IMR-90 (cell line): ENCODE data around the gene RFPL2. TPM values are rescaled to one million over a fixed set of nuclear protein-coding genes. Genes with fewer than 3 reads are reported as not detected.

Source experiments
- ATAC-seq: fragments of 200-7000 bp; cut with Tn5 transposase; 2 replicates; pipeline ENCODE4 v1.9.1; 2020; ENCODE audit warnings: low read depth, mild to moderate bottlenecking, moderate library complexity
- BruUV-seq: library from RNA; stranded (reverse); fragments of 400-500 nt; replicated peaks from 2 replicates; lab custom pipeline; 2021; lab: Mats Ljungman, UMichigan
- CTCF ChIA-PET: fragments of 300-600 bp; formaldehyde crosslinking; extraction: SDS; loops from one replicate; lab custom pipeline; 2021; ENCODE audit warnings: antibody characterized with exemption; lab: Yijun Ruan, JAX
- POLR2A ChIA-PET: fragments of 300-600 bp; sonication (Branson Sonifier 250); formaldehyde crosslinking; loops from one replicate; lab custom pipeline; 2022; ENCODE audit warnings: antibody characterized with exemption; ENCODE audit not compliant: unreplicated experiment; lab: Charles Lee
- DNase-seq: peaks from one replicate; pipeline ENCODE4 v3.0.0; 2013
- H2AFZ ChIP-seq: replicated peaks from 2 replicates; pipeline ENCODE3; 2013; ENCODE audit warnings: low read length, mild to moderate bottlenecking; ENCODE audit not compliant: poor library complexity
- H2AK5ac ChIP-seq: 2 replicates; pipeline ENCODE4 v1.6.1; 2013; ENCODE audit warnings: low read depth, low read length, inconsistent platforms
- H2AK9ac ChIP-seq: replicated peaks from 2 replicates; pipeline ENCODE3; 2013; ENCODE audit warnings: mild to moderate bottlenecking, low read depth, low read length, moderate library complexity; ENCODE audit not compliant: poor library complexity
- H2BK120ac ChIP-seq: 2 replicates; pipeline ENCODE4 v1.6.1; 2013; ENCODE audit warnings: low read depth, low read length, inconsistent platforms
- H2BK15ac ChIP-seq: 3 replicates; pipeline ENCODE4 v1.6.1; 2013; ENCODE audit warnings: low read depth, low read length, inconsistent platforms
- H2BK20ac ChIP-seq: 2 replicates; pipeline ENCODE4 v1.6.1; 2013; ENCODE audit warnings: low read depth, mild to moderate bottlenecking, inconsistent platforms, low read length, moderate library complexity
- H2BK5ac ChIP-seq: 2 replicates; pipeline ENCODE4 v1.6.1; 2013; ENCODE audit warnings: mild to moderate bottlenecking, low read depth, low read length, inconsistent platforms; ENCODE audit not compliant: poor library complexity, severe bottlenecking
- H3K14ac ChIP-seq: replicated peaks from 2 replicates; pipeline ENCODE4 v1.6.1; 2013; ENCODE audit warnings: low read depth, low read length, inconsistent platforms
- H3K18ac ChIP-seq: 2 replicates; pipeline ENCODE4 v1.6.1; 2013; ENCODE audit warnings: low read depth, low read length, control low read depth
- H3K23ac ChIP-seq: 2 replicates; pipeline ENCODE4 v1.6.1; 2013; ENCODE audit warnings: low read depth, low read length, inconsistent platforms
- H3K27ac ChIP-seq: 2 replicates; pipeline ENCODE4 v1.5.1; 2013; ENCODE audit warnings: mild to moderate bottlenecking, control low read depth, low read length; ENCODE audit not compliant: insufficient read depth
- H3K27me3 ChIP-seq: 2 replicates; pipeline ENCODE4 v1.6.1; 2013; ENCODE audit warnings: low read length; ENCODE audit not compliant: control insufficient read depth, insufficient read depth
- H3K36me3 ChIP-seq: 2 replicates; pipeline ENCODE4 v1.6.1; 2013; ENCODE audit warnings: low read length, mixed read lengths; ENCODE audit not compliant: control insufficient read depth, insufficient read depth
- H3K4ac ChIP-seq: 2 replicates; pipeline ENCODE4 v1.6.1; 2013; ENCODE audit warnings: low read depth, low read length, inconsistent platforms
- H3K4me1 ChIP-seq: 2 replicates; pipeline ENCODE4 v1.6.1; 2013; ENCODE audit warnings: low read length, mixed read lengths; ENCODE audit not compliant: control insufficient read depth, insufficient read depth
- H3K4me2 ChIP-seq: 2 replicates; pipeline ENCODE4 v1.6.1; 2013; ENCODE audit warnings: low read depth, mild to moderate bottlenecking, control low read depth, low read length, moderate library complexity
- H3K4me3 ChIP-seq: 2 replicates; pipeline ENCODE4 v1.5.1; 2013; ENCODE audit warnings: low read depth, mild to moderate bottlenecking, control low read depth, low read length, moderate library complexity; ENCODE audit not compliant: insufficient read depth
- H3K56ac ChIP-seq: 2 replicates; pipeline ENCODE4 v1.6.1; 2013; ENCODE audit warnings: low read length, inconsistent platforms; ENCODE audit not compliant: insufficient read depth; ENCODE audit errors: extremely low read depth
- H3K79me1 ChIP-seq, 2 experiments: 2 replicates each; pipeline ENCODE4 v1.6.1; 2013; ENCODE audit warnings: low read length in 2 of 2, inconsistent platforms in 1 of 2, low read depth in 1 of 2
- H3K9ac ChIP-seq: 2 replicates; pipeline ENCODE4 v1.6.1; 2013; ENCODE audit warnings: low read depth, low read length, control low read depth
- H3K9me1 ChIP-seq: 2 replicates; pipeline ENCODE4 v1.6.1; 2013; ENCODE audit warnings: low read length, inconsistent platforms; ENCODE audit not compliant: insufficient read depth
- H3K9me3 ChIP-seq: 2 replicates; pipeline ENCODE4 v1.6.1; 2013; ENCODE audit warnings: low read length; ENCODE audit not compliant: control insufficient read depth, insufficient read depth
- H4K20me1 ChIP-seq: 2 replicates; pipeline ENCODE4 v1.6.1; 2013; ENCODE audit warnings: low read length, inconsistent platforms; ENCODE audit not compliant: insufficient read depth
- H4K5ac ChIP-seq: 2 replicates; pipeline ENCODE4 v1.6.1; 2013; ENCODE audit warnings: mild to moderate bottlenecking, low read depth, low read length, control low read depth
- H4K8ac ChIP-seq, 2 experiments: 2 replicates each; pipeline ENCODE4 v1.6.1; 2013; ENCODE audit warnings: low read depth in 2 of 2, low read length in 2 of 2, control low read depth in 1 of 2, inconsistent platforms in 1 of 2
- H4K91ac ChIP-seq: 2 replicates; pipeline ENCODE4 v1.6.1; 2013; ENCODE audit warnings: low read depth, low read length, inconsistent platforms; ENCODE audit not compliant: insufficient read depth
- BHLHE40 ChIP-seq: fragments of 150-350 bp; IDR thresholded peaks from 2 replicates; pipeline ENCODE4 v1.6.1; 2016; ENCODE audit warnings: mild to moderate bottlenecking, low read depth, low read length
- CEBPB ChIP-seq: IDR thresholded peaks from 2 replicates; pipeline ENCODE4 v1.6.1; 2012; ENCODE audit warnings: low read depth, low read length, improper control_type of control experiment
- CHD1 ChIP-seq: IDR thresholded peaks from 2 replicates; pipeline ENCODE4 v1.6.1; 2012; ENCODE audit warnings: low read depth, low read length, improper control_type of control experiment
- CTCF ChIP-seq: conservative IDR thresholded peaks from 2 replicates; pipeline ENCODE4 v1.5.1; 2012; ENCODE audit warnings: mild to moderate bottlenecking, low read depth, low read length, improper control_type of control experiment
- ELK1 ChIP-seq: fragments of 150-350 bp; IDR thresholded peaks from 2 replicates; pipeline ENCODE4 v1.6.1; 2016; ENCODE audit warnings: low read depth, mild to moderate bottlenecking, low read length, moderate library complexity, borderline replicate concordance
- FOS ChIP-seq: fragments of 150-350 bp; IDR thresholded peaks from 2 replicates; pipeline ENCODE4 v1.6.1; 2016; ENCODE audit warnings: low read depth, low read length
- MAFK ChIP-seq: IDR thresholded peaks from 2 replicates; pipeline ENCODE4 v1.6.1; 2012; ENCODE audit warnings: low read depth, low read length, improper control_type of control experiment
- MAZ ChIP-seq: IDR thresholded peaks from 2 replicates; pipeline ENCODE4 v1.6.1; 2012; ENCODE audit warnings: low read depth, mild to moderate bottlenecking, low read length, improper control_type of control experiment, moderate library complexity, borderline replicate concordance
- MXI1 ChIP-seq: IDR thresholded peaks from 2 replicates; pipeline ENCODE4 v1.6.1; 2012; ENCODE audit warnings: low read depth, mild to moderate bottlenecking, low read length, moderate library complexity, borderline replicate concordance
- NFE2L2 ChIP-seq: fragments of 150-350 bp; IDR thresholded peaks from 2 replicates; pipeline ENCODE4 v1.6.1; 2016; ENCODE audit warnings: low read depth, mild to moderate bottlenecking, low read length
- POLR2A ChIP-seq: IDR thresholded peaks from 2 replicates; pipeline ENCODE4 v1.6.1; 2012; ENCODE audit warnings: mild to moderate bottlenecking, low read depth, low read length
- RAD21 ChIP-seq: IDR thresholded peaks from 2 replicates; pipeline ENCODE4 v1.6.1; 2012; ENCODE audit warnings: low read length, improper control_type of control experiment
- RCOR1 ChIP-seq: IDR thresholded peaks from 2 replicates; pipeline ENCODE4 v1.6.1; 2012; ENCODE audit warnings: mild to moderate bottlenecking, low read length, improper control_type of control experiment; ENCODE audit not compliant: insufficient replicate concordance
- RFX5 ChIP-seq: IDR thresholded peaks from 2 replicates; pipeline ENCODE4 v1.8.0; 2012; ENCODE audit warnings: low read depth, mild to moderate bottlenecking, low read length, moderate library complexity
- SMC3 ChIP-seq: fragments of 150-350 bp; IDR thresholded peaks from 2 replicates; pipeline ENCODE4 v1.6.1; 2016; ENCODE audit warnings: low read depth, mild to moderate bottlenecking, antibody characterized with exemption, low read length, moderate library complexity
- WGBS, 2 experiments: methylation state at CpG; one replicate each; pipeline versions ENCODE4 v1.1.5 to v1.1.7; 2013; ENCODE audit warnings: missing lambda C conversion rate in 2 of 2; ENCODE audit not compliant: insufficient read length in 1 of 2; ENCODE audit errors: extremely low coverage in 2 of 2; 5-methylcytosine and 5-hydroxymethylcytosine counted together
- dilution Hi-C: fragments of 300-500 bp; cut with HindIII; formaldehyde crosslinking; loops from one replicate; pipeline ENCODE4 v1.14.3; 2018; ENCODE audit warnings: low sequenced_read_pairs; ENCODE audit not compliant: unreplicated experiment
- in situ Hi-C: fragments of 300-500 bp; cut with MboI; formaldehyde crosslinking; loops from 3 replicates; pipeline ENCODE4 v1.14.3; 2019; ENCODE audit warnings: low sequenced_read_pairs, inconsistent platforms, mixed read lengths
- intact Hi-C: fragments of 100-400 bp; cut with micrococcal nuclease; formaldehyde crosslinking; loops from 2 replicates; pipeline ENCODE4 v1.10.0; 2022
- polyA plus RNA-seq, 3 experiments: library from polyadenylated mRNA; depleted of rRNA; stranded (reverse); fragments of >200 nt; gene quantifications; 2 replicates each; pipeline ENCODE4 v1.2.3, GENCODE V29; 2012; ENCODE audit warnings: low replicate concordance in 1 of 3
- total RNA-seq: library from RNA; depleted of rRNA; stranded (reverse); fragments of >200 nt; gene quantifications from 2 replicates; pipeline ENCODE4 v1.2.3, GENCODE V29; 2012

Gene RFPL2
- total and polyA plus RNA-seq, 2 of the 4 experiments (the other 2 are of a cell fraction): not detected

GRCh38 chr22:32158712-32159533 lies 46.0 kb downstream of the RFPL2 start, which contains the start of gene C22orf42:
C22orf42 (minus strand) TSS chr22:32159303; CDS start chr22:32159215, 88 bp downstream.
- H3K27me3 ChIP-seq: peaks cover 3% of the 10 kb centered on the region
- WGBS, 2 experiments: 60% methylated on average over 2 of the region's 12 CpGs; no CpG with 5 or more reads in 1 of the 2 experiments
- no peak within 1 kb of the TSS for H2BK20ac ChIP-seq
- H2AFZ ChIP-seq: no peak within 1 kb of the TSS
- H3K9me3 ChIP-seq: no peaks in the 10 kb centered on the region
- H2BK120ac ChIP-seq: no peak within 1 kb of the TSS
- no peak within 1 kb of the TSS for H4K5ac ChIP-seq
- no peaks in the 10 kb centered on the region for H4K20me1 ChIP-seq
- no peak within 1 kb of the TSS for H2AK9ac ChIP-seq
- in situ Hi-C loops: no loop called here
- H3K9me1 ChIP-seq: no peaks in the 10 kb centered on the region
- no peak within 1 kb of the TSS for H3K27ac ChIP-seq
- H2BK15ac ChIP-seq: no peak within 1 kb of the TSS
- dilution Hi-C loops: no loop called here
- no peak within 1 kb of the TSS for H3K56ac ChIP-seq
- DNase-seq (no peak), ATAC-seq (no peak)
- H3K4me2 ChIP-seq: no peak within 1 kb of the TSS
- H2BK5ac ChIP-seq: no peak within 1 kb of the TSS
- no peak within 1 kb of the TSS for H3K4ac ChIP-seq
- H3K14ac ChIP-seq: no peak within 1 kb of the TSS
- H4K8ac ChIP-seq: no peak within 1 kb of the TSS
- CTCF ChIA-PET: no interaction called here
- no peaks in the 10 kb centered on the region for H3K36me3 ChIP-seq
- no peak within 1 kb of the TSS for H4K91ac ChIP-seq
- H3K4me3 ChIP-seq: no peak within 1 kb of the TSS
- BruUV-seq: no TSS peak
- H3K18ac ChIP-seq: no peak within 1 kb of the TSS
- POLR2A ChIA-PET: no interaction called here
- intact Hi-C loops: no loop called here
- H2AK5ac ChIP-seq: no peak within 1 kb of the TSS
- H3K23ac ChIP-seq: no peak within 1 kb of the TSS
- no peak within 1 kb of the TSS for H3K9ac ChIP-seq
- H3K4me1 ChIP-seq: no peaks in the 10 kb centered on the region
- no peaks in the 10 kb centered on the region for H3K79me1 ChIP-seq
- TF ChIP-seq RCOR1 (no peak), SMC3 (no peak), MAFK (no peak), FOS (no peak), CHD1 (no peak), NFE2L2 (no peak), RFX5 (no peak), POLR2A (no peak), CTCF (no peak), CEBPB (no peak), ELK1 (no peak), MXI1 (no peak), BHLHE40 (no peak), MAZ (no peak), RAD21 (no peak)
